GM18502 (cell line): Measurements from ENCODE around the gene NUDCD3.
"Not testable (repeated sequence)": the region's sequence is repeated elsewhere in the genome, so short reads cannot be mapped to it uniquely, and the experiment has no call there.

Experiments used
- ATAC-seq: cut with Tn5 transposase; IDR thresholded peaks from one replicate; pipeline ENCODE4 v1.9.1; 2021; ENCODE audit warnings: mild to moderate bottlenecking; ENCODE audit not compliant: unreplicated experiment, poor library complexity

NUDCD3 gene

GRCh38 chr7:44519546-44519945, 29.1 kb upstream of the NUDCD3 start:
- ATAC-seq, result no peak

- no peak for ATAC-seq
Measured at GRCh38 chr7:44518761-44519160, 28.3 kb upstream of the NUDCD3 start.

DNA sequence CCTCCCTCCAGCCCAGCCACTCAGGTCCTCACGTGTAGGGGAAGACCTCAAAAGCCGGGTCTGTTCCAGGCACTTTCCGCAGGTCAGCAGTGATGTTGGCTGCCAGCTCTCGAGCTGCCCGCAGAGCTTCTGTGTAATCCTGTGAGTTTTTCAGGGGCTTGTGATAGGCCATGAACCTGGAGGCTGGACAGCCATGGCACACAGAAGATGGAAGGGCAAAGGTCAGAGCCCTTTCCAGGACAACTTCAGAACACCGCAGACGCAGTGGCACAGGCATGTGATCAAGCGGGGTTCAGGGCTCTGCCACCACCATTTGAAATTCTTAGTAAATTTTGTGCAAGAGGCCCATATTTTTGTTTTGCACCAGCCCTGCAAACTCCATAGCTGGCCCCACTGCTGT, 26.7 kb upstream of the NUDCD3 start:
- no peak for ATAC-seq

- no peak for ATAC-seq
Measured at GRCh38 chr7:44515590-44516268, 25.3 kb upstream of the NUDCD3 start.

DNA sequence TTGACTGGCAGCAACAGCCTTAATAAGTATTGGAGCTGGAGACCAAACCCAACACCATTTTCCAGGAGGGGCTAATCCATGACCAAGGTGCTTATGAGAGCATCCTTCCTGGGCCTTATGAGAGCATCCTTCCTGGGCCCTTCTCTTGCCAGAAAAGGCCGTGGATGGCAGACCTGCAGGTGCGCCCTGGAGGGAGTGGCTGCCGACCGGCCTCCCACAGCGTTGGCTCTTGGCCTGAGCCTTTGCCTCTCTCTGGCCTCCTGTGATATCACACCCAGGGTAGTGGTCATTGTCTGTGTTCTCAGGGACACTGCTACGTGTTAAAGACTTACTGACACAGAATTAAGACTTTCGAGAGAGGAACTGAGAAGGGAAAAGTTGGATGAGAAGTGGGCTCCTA, 22.3 kb upstream of the NUDCD3 start:
- no peak for ATAC-seq

GRCh38 chr7:44511863-44512468, 21.5 kb upstream of the NUDCD3 start:
- ATAC-seq, result no peak

GRCh38 chr7:44511236-44511635, 20.8 kb upstream of the NUDCD3 start:
- no peak for ATAC-seq

- no peak for ATAC-seq
Measured at GRCh38 chr7:44508328-44509030, 18.0 kb upstream of the NUDCD3 start.

DNA sequence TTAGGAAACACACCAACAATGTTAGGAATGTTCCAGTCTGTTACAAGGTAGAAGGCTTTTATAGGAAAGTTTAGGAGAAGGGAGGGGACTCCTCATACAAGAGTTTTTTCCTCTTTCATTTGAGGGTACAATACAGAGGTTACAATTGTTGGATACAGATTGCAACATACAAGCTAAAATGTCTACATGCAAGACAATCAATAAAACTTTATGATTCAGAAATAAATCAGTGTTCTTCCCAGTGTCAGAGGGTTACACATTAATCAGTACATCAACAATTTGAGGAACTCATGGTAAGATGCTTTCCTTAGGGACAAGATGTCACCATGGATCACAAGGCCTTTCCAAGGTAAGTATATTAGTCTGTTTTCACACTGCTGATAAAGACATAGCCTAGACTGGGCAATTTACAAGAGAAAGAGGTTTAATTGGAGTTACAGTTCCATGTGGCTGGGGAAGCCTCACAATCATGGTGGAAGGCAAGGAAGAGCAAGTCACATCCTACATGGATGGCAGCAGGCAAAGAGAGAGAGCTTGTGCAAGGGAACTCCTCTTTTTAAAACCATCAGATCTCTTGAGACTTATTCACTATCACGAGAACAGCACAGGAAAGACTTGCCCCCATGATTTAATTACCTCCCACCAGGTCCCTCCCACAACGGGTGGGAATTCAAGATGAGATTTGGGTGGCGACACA, 16.3 kb upstream of the NUDCD3 start:
- not testable (repeated sequence) for ATAC-seq

GRCh38 chr7:44505595-44505994, 15.1 kb upstream of the NUDCD3 start:
- no peak for ATAC-seq

- ATAC-seq, result no peak
Measured at GRCh38 chr7:44498230-44498954, 7.9 kb upstream of the NUDCD3 start.

GRCh38 chr7:44497155-44498027, 6.9 kb upstream of the NUDCD3 start:
- ATAC-seq, result no peak

DNA sequence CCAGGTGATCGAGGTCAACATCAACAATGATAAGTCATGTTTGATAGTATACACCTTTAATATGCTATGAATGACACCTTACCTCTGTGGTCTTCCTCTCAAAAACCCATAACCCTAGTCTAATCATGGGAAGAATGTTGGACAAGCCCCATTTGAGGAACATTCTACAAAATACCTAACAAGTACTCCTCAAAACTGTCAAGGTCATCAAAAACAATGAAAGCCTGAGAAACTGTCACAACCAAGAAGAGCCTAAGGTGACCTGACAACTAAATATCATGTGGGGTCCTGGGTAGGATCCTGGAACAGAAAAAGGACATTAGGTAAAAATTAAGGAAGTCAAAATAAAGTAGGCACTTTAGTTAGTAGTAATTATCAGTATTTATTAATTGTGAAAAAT, 5.9 kb upstream of the NUDCD3 start:
- no peak for ATAC-seq

- no peak for ATAC-seq
Measured at GRCh38 chr7:44494960-44495359, 4.5 kb upstream of the NUDCD3 start.

DNA sequence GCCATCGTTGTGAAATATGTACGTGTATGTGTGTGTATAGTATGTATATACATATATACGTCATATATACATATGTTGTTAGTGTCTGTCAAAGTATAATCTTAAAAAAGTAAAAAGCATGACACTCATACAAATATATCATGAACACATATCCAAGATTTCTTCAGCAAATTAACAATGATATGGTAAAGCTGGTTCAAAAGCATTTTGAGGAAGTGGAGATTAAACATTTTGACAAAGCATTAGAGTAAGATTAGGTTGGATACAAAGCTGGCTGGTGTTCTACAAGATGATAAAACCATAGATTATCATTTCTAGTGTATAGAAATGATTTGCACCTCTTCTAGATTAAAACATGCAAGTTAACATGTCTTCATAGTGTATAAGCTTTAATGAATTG, 771 bp upstream of the NUDCD3 start:
- ATAC-seq, result no peak

DNA sequence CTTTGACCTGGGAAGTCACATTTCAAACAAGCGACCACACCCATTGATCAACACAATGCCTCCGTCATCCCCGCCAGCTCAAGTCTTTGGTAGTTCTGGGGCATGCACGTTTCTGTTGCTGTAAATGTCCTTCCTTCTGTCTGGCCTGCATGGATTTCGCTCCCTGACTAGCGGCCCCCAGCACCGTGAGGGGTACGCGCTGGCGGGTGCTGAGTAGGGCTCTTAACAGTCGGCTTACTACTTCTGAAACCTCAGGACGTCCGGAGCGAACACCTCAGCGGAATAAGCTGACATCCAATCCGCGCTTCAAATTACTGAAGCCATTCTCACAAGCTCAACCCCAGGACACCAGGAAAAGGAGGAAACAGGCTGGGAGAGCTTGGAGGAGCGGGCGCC, 505 bp downstream of the NUDCD3 start:
- peak; percentile 34 for ATAC-seq

GRCh38 chr7:44488955-44489354, 1.5 kb downstream of the NUDCD3 start:
- ATAC-seq, result no peak

DNA sequence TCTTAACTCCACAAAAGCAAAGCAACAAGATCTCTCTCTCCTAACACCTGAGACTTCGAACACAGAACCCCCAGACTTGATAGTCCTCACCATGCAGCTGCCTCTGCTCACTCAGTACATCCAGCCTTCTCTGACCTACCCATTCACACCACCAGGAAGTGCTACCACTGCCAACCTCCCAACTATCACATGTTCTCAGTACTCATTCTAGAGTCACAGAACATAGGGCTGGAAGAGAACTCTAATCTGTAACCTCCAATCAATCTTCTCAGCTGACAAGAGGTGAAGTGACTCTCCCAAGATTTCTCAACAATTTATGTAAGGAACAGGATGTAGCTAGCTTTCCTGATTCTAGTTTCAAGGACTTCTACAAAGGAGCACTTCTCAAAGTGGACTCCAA, 3.8 kb downstream of the NUDCD3 start:
- no peak for ATAC-seq

DNA sequence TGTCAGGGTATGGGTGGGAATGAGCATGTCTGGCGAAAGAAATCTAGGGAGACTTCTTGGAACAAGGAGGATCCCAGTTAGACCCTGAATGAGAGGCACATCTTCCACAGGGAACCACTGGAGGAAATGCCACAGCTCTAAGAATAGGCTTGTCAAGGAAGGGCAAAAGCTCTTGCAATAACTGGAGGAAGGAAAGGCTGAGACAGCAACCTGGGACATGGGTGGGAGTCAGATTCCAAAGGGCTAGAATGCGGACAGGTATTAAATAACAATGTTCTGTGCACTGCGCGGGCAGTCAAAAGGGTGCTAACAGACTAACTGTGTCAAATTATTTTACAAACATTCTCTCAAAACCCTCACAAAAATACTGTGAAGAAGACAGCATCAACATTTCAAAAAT, 4.5 kb downstream of the NUDCD3 start:
- ATAC-seq, result no peak
